Right ventricle myocardium superior (tissue), 1 donor: ENCODE measurements around the gene PIK3R6. TPM values are rescaled to one million over a fixed set of nuclear protein-coding genes. Genes with fewer than 3 reads are reported as not detected.

Source experiments
- ATAC-seq: fragments of 200-7000 bp; cut with Tn5 transposase; one replicate; pipeline ENCODE4 v1.9.1; 2020; ENCODE audit warnings: mild to moderate bottlenecking; ENCODE audit not compliant: poor library complexity
- DNase-seq: peaks from one replicate; pipeline ENCODE4 v3.0.0-alpha.2; 2020
- intact Hi-C: fragments of 100-400 bp; cut with DNase I; formaldehyde crosslinking; loops from one replicate; pipeline ENCODE4 v1.11.2; 2022
- total RNA-seq: library from RNA; stranded (reverse); fragmentation: NEBNext Ultra II Directional; extraction: Animal tissue kit (Norgen Biotek cat#: 25700); gene quantifications from one replicate; pipeline ENCODE4 v1.2.1, GENCODE V29; 2021
- donor health status: DM: no; HTN: yes; CAD: no; lungs with severe emphysema.

Gene PIK3R6
- total RNA-seq, 1 donor from 2014 or later = 0.78 TPM

- intact Hi-C loops = loop anchor here (10.0 kb wide), 1 partner anchor 375 kb away; no protein-coding TSS in a partner anchor
- ATAC-seq (no peak), DNase-seq (no peak)
Observed at GRCh38 chr17:8789743-8790142, 77.7 kb downstream of the PIK3R6 start.

DNA sequence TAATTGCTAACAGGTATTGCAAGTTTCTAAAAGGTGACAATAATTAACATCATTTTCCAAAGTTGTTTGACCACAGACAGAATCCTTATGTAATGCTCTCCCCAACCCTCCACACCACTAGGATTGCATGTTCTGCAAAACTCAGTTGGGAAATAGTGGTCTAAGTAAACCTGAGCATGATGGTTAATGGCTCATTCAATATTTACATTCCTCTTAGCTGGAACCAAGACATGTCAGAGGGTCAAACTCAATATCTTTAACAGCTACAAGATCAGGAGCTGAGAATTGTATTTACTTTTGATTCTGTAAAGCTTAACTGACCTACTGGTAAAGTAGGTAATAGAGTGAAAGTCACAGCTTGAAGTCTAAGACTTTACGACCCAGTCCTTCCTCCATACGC lies 78.5 kb downstream of the PIK3R6 start:
- no peak for ATAC-seq
- no peak for DNase-seq
- intact Hi-C loops = loop anchor here (10.0 kb wide), 1 partner anchor 374 kb away; no protein-coding TSS in a partner anchor

DNA sequence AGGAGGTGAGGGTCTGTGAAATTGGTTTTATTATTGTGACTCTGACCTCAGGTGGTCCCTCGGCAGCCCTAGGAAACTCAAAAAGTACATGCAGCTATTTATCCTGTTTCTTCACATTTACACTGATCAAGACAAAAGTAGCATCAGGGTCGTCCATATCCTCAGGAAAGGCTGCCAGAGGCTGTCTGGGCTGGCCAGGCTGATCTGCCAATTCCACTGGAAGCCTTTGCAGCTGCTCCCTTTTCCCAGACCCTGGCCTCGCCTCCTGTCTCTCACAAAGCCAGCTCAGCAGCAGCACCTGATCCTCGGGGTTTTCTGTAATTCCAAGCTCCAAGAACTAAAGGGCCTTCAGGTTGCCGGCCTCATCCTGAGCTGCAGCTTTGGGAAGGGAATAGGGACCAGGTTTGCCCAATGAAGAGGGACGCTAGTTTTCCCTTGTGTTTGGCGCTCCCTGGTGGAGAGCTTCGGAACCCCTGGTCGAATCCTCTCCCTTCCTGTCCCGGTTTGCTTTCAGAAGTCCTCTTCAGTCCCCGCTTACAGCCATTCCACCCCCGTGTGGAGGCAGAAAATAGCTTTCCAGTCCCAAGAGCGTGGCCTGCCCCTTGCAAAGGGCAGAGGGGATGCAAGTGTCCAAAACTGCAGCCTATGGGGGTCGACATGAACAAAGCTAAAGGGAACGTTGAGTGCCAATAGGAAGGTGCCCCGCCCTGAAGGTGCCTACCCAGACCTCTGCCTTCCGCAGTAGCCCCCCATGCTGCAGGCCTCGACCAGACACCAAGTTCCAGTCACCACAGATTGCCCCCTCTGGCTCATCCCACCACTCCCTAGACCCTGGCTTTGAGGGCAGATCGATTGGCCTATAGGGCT lies 81.7 kb downstream of the PIK3R6 start:
- intact Hi-C loops = loop anchor here (10.0 kb wide), 1 partner anchor 371 kb away; no protein-coding TSS in a partner anchor
- DNase-seq (peak; percentile 84), ATAC-seq (peak; percentile 92)

DNA sequence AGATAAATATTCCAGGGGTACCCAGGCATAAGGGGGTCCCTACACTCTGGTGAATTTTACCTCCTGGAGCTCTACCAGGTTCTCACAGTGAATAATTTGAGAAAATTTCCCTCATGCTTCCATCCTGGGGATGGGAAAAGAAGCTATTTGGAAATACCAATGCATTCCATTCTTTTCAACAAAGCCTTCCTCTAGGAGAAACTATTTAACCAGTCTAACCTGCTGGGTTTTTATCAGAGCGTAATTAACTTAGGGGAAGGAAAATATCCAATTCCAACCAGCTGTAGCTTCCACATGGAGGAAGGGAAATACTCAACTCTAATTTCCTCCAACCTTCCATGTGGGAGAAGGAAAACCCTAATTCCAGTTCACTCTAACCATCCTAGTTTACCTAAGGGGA lies 85.3 kb downstream of the PIK3R6 start:
- DNase-seq (no peak), ATAC-seq (no peak)
- intact Hi-C loops = loop anchor here (10.0 kb wide), 1 partner anchor 367 kb away; no protein-coding TSS in a partner anchor

GRCh38 chr17:8781776-8782175 lies 85.7 kb downstream of the PIK3R6 start:
- intact Hi-C loops = loop anchor here (10.0 kb wide), 1 partner anchor 367 kb away; no protein-coding TSS in a partner anchor
- DNase-seq (no peak), ATAC-seq (no peak)

DNA sequence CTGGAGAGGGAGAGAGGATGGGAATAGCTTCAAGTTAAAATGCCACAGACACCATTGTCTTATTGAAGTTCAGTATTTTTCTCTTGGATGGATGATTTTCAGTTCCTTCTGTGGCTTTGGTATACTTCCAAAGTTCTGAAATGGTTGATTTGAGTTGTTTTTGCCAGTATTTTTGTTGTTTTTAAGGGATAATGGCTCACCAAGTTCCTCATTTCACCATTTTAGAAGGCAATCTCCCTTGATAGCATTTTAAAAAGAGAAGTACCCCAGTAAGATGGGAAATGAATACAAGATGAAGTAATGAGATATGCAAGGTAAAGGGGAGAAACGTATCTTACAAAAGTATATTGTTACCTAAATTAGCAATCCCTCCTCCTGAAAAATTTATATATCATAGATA lies 90.6 kb downstream of the PIK3R6 start:
- intact Hi-C loops = no loop called here
- DNase-seq (no peak), ATAC-seq (no peak)

DNA sequence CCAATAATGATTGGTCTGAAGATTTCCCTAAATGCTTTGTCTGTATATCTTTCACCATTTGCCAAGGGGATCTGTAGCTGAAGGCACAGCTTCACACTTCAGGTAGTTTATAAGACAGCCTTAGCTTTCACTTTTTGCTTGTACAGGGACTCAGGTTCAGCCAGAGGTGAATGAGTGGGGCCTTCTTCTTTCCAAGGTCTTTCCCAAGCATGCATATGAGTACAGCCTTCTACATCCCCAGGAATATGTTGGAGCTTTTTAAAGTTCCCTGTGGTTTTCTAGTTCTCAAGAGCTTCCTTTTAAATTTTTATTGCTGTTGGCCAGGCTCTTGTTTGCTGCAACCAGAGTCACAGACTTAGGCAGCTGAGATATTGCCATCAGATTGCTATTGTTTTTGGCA lies 91.2 kb downstream of the PIK3R6 start:
- ATAC-seq (no peak), DNase-seq (no peak)
- intact Hi-C loops = no loop called here

GRCh38 chr17:8766731-8767130 lies 100.7 kb downstream of the PIK3R6 start:
- intact Hi-C loops = no loop called here

DNA sequence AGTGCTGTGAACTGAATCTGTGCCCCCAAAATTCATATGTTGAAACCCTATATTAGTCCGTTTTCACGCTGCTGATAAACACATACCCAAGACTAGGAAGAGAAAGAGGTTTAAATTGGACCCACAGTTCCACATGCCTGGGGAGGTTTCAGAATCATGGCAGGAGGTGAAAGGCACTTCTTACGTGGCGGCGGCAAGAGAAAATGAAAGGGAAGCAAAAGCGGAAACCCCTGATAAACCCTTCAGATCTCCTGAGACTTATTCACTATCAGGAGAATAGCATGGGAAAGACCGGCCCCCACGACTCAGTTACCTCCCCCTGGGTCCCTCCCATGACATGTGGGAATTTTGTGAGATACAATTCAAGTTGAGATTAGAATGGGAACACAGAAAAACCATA lies 105.5 kb downstream of the PIK3R6 start:
- ATAC-seq (no peak), DNase-seq (no peak)
- intact Hi-C loops = no loop called here

More at GRCh38 chr17:8766731-8767130, 100.7 kb downstream of the PIK3R6 start:
- ATAC-seq (no peak), DNase-seq (no peak)

- ATAC-seq (no peak), DNase-seq (no peak)
- intact Hi-C loops = no loop called here
Observed at GRCh38 chr17:8758137-8758596, 109.3 kb downstream of the PIK3R6 start, which contains the start of gene SPDYE4. Gene SPDYE4, minus strand, starts transcription at chr17:8758546. Its CDS starts 164 bp downstream, at chr17:8758382.

DNA sequence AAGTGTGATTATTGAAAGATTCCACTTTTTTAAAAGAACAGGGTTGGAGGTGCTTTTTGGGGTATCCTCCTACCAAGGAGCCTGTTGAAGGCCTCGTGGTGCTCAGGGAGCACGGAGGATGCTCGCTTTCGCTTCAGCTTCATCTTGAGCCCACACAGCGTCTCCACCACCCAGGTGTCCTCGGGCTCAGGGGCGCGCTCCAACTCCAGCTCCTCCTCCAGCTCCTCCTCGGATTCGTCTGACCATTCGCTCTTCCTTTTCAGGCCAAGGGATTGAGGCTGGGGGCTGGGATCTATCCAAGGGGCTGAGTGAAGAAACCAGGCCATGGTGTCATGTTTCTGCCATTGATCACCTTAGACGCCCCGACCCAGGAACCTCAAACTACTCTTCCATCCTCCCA lies 110.3 kb downstream of the PIK3R6 start:
- no peak for ATAC-seq
- intact Hi-C loops = no loop called here
- no peak for DNase-seq

DNA sequence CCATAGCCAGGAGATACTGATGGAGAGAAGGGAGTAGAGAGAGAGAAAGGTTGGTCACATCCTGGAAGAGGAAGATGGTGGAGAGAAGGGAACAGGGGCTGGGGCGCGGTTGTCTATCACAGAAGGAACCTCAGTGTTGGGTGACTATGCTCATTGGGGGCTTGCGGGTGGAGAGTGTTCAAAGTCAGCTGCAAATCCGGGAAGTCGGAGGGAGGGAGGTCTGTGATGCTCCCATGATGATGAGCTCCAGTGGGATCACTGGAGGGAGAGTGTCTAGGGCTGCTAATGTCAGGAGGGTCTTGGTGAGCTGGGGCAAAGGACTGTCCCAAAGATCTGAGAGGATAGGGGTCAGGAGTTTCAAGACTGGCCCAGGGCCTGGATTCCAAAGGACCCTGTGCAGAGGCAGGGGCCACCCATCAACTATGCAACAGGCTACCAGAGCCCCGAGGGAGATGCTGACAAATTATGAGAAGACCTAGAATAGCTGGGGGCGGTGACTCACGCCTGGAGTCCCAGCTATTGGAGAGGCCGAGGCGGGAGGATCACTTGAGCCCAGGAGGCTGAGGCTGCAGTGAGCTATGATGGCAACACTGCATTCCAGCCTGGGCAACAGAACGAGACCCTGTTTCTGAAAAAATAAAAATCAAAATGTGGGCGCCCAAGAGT lies 111.8 kb downstream of the PIK3R6 start:
- ATAC-seq (no peak), DNase-seq (no peak)
- intact Hi-C loops = no loop called here

- DNase-seq = no peak
- ATAC-seq = no peak
- intact Hi-C loops = no loop called here
Observed at GRCh38 chr17:8754890-8755289, 112.6 kb downstream of the PIK3R6 start.

GRCh38 chr17:8753976-8754440 lies 113.5 kb downstream of the PIK3R6 start:
- ATAC-seq (no peak), DNase-seq (no peak)
- intact Hi-C loops = no loop called here

- DNase-seq (no peak), ATAC-seq (no peak)
- intact Hi-C loops = no loop called here
Observed at GRCh38 chr17:8753136-8753975, 114.1 kb downstream of the PIK3R6 start.
